Esophagus (tissue), 2 donors: Measurements from ENCODE around the gene FADS6. TPM values are rescaled to one million over a fixed set of nuclear protein-coding genes. Genes with fewer than 3 reads are reported as not detected.

Source experiments
- H3K27ac ChIP-seq, 2 donors: one replicate each; pipeline ENCODE4 v1.5.1; 2013; ENCODE audit warnings: low read depth in 2 of 2, mild to moderate bottlenecking in 2 of 2, inconsistent platforms in 1 of 2, low read length in 1 of 2, moderate library complexity in 1 of 2
- H3K27me3 ChIP-seq, 2 donors: one replicate each; pipeline ENCODE4 v1.6.1; 2013; ENCODE audit warnings: low read length in 2 of 2, control low read depth in 1 of 2, mild to moderate bottlenecking in 1 of 2; ENCODE audit not compliant: insufficient read depth in 2 of 2, control insufficient read depth in 1 of 2
- H3K36me3 ChIP-seq, 2 donors: one replicate each; pipeline ENCODE4 v1.6.1; 2013; ENCODE audit warnings: low read length in 1 of 2; ENCODE audit not compliant: control insufficient read depth in 2 of 2, insufficient read depth in 2 of 2
- H3K4me1 ChIP-seq, 2 donors: one replicate each; pipeline ENCODE4 v1.6.1; 2013; ENCODE audit warnings: low read length in 1 of 2; ENCODE audit not compliant: control insufficient read depth in 2 of 2, insufficient read depth in 2 of 2
- H3K4me3 ChIP-seq, 2 donors: one replicate each; pipeline ENCODE4 v1.5.1; 2013; ENCODE audit warnings: low read length in 2 of 2, mild to moderate bottlenecking in 2 of 2, low read depth in 1 of 2, moderate library complexity in 1 of 2
- H3K9me3 ChIP-seq, 2 donors: one replicate each; pipeline ENCODE4 v1.6.1; 2013; ENCODE audit warnings: mild to moderate bottlenecking in 2 of 2, low read depth in 1 of 2, low read length in 1 of 2, moderate library complexity in 1 of 2; ENCODE audit not compliant: control insufficient read depth in 2 of 2, insufficient read depth in 1 of 2
- WGBS, 2 donors: extraction: QIAGEN DNeasy Blood & Tissue Kit; methylation state at CpG; one replicate each; pipeline ENCODE4 v1.1.7; 2013; 5-methylcytosine and 5-hydroxymethylcytosine counted together
- polyA plus RNA-seq, 2 donors: library from polyadenylated mRNA; stranded (reverse); fragments of 200-250 nt; gene quantifications; one replicate each; pipeline ENCODE4 v1.2.3, GENCODE V29; 2013
- donor health status: healthy with polysubstance abuse.
- donor health status: Bipolar disorder and iron deficiency.

FADS6 gene
- polyA plus RNA-seq, 2 donors = 1.8 to 2.6 TPM

GRCh38 chr17:74863420-74864296, 29.8 kb downstream of the FADS6 start:
- H3K4me1 ChIP-seq = peaks cover 7 to 10% of the 10 kb centered on the region in 2 donors
- peaks cover 0 to 24% of the 10 kb centered on the region in 2 donors for H3K27me3 ChIP-seq

GRCh38 chr17:74862919-74863318, 30.5 kb downstream of the FADS6 start:
- Histone ChIP-seq H3K4me3 (no peak overlapping the region), H3K4me1 (peaks cover 7 to 10% of the 10 kb centered on the region in 2 donors), H3K36me3 (peaks cover 0 to 10% of the 10 kb centered on the region in 2 donors), H3K27ac (no peak overlapping the region), H3K27me3 (peaks cover 0 to 24% of the 10 kb centered on the region in 2 donors), H3K9me3 (no peaks in the 10 kb centered on the region)
- 84 to 88% methylated on average over 6 of the region's 6 CpGs for WGBS, 2 donors

More at GRCh38 chr17:74863420-74864296, 29.8 kb downstream of the FADS6 start:
- peaks cover 0 to 10% of the 10 kb centered on the region in 2 donors for H3K36me3 ChIP-seq
- H3K4me3 ChIP-seq = no peak overlapping the region
- WGBS, 2 donors = 86 to 90% methylated on average over 19 to 25 of the region's 25 CpGs
- no peaks in the 10 kb centered on the region for H3K9me3 ChIP-seq
- no peak overlapping the region for H3K27ac ChIP-seq

GRCh38 chr17:74862108-74862901, 31.1 kb downstream of the FADS6 start:
- Histone ChIP-seq H3K27ac (no peak overlapping the region), H3K36me3 (peaks cover 0 to 10% of the 10 kb centered on the region in 2 donors), H3K27me3 (peaks cover 0 to 24% of the 10 kb centered on the region in 2 donors), H3K4me3 (peak overlapping the region in 1 of 2 donors; percentile 16), H3K4me1 (peaks cover 7 to 10% of the 10 kb centered on the region in 2 donors), H3K9me3 (no peaks in the 10 kb centered on the region)
- WGBS, 2 donors = 47 to 51% methylated on average over 25 of the region's 25 CpGs

DNA sequence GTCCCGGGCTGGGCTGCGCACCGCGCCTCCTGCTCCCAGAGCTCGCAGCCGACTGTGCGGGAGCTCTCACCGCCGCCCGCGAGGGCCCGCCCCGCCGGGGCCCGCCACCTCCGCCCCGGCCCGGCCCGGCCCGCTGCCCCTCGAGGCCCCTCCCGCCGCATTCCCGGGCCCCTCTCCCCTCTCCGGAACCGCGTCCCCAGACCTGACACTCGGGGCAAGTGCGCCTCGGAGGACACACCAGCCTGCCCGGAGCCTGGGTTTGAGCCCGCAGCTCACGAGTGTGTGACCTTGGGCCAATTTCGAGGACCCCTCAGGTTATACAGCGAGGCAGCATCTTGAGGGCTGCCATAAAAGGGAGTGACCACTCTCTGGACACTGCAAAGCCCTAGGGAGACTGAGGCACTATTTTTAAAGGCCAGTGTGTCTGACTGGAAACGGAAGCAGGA, 31.7 kb downstream of the FADS6 start:
- Histone ChIP-seq H3K9me3 (no peaks in the 10 kb centered on the region), H3K4me3 (peak overlapping the region in 1 of 2 donors; percentile 16), H3K4me1 (peaks cover 7 to 10% of the 10 kb centered on the region in 2 donors), H3K27me3 (peaks cover 0 to 28% of the 10 kb centered on the region in 2 donors), H3K36me3 (peaks cover 0 to 10% of the 10 kb centered on the region in 2 donors), H3K27ac (no peak overlapping the region)
- 5 to 8% methylated on average over 9 to 36 of the region's 36 CpGs for WGBS, 2 donors

DNA sequence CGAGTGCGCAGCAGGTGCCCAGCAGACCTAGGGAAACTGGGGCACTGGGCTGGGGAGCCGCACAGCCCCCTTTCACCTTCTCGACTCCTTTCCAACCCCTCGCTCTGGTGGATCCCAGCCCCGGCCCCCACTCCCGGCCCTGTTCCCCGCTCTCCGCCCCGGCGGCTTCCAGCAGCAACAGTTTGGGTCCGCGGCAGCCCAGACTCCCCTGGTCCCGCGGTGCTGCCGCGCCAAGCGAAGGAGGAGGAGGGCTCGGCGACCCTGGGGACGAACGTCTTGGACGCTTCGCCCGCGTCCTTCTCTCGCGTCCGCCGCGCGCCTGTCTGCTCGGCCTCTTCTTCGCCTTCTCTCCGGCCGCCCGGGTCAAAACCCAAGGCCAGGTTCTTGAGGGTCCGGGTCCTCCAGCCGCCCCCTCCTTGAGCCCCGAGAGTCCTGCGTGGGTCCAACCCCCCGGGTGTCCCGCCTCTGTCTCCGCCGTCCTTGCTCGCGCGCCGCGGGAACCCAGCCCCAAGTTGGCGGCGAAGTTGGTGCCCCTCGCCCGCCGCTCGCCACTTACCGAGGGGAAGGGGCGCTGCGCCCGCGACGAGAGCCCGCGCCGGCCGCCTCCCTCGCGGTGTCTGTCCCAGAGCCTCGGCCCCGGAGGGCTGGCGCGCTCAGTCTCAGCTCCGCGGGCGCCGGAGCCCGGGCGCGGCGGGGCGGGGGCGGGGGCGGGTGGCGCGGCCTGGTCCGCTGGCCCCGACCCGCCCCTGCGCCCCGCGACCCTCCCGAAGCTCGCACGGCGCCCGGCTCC, 32.4 kb downstream of the FADS6 start:
- Histone ChIP-seq H3K27me3 (peaks cover 0 to 28% of the 10 kb centered on the region in 2 donors), H3K36me3 (peaks cover 0 to 5% of the 10 kb centered on the region in 2 donors), H3K27ac (no peak overlapping the region), H3K4me1 (peaks cover 7 to 10% of the 10 kb centered on the region in 2 donors), H3K4me3 (peak overlapping the region in 1 of 2 donors; percentile 16), H3K9me3 (no peaks in the 10 kb centered on the region)
- WGBS, 2 donors = 1 to 2% methylated on average over 73 to 96 of the region's 96 CpGs

DNA sequence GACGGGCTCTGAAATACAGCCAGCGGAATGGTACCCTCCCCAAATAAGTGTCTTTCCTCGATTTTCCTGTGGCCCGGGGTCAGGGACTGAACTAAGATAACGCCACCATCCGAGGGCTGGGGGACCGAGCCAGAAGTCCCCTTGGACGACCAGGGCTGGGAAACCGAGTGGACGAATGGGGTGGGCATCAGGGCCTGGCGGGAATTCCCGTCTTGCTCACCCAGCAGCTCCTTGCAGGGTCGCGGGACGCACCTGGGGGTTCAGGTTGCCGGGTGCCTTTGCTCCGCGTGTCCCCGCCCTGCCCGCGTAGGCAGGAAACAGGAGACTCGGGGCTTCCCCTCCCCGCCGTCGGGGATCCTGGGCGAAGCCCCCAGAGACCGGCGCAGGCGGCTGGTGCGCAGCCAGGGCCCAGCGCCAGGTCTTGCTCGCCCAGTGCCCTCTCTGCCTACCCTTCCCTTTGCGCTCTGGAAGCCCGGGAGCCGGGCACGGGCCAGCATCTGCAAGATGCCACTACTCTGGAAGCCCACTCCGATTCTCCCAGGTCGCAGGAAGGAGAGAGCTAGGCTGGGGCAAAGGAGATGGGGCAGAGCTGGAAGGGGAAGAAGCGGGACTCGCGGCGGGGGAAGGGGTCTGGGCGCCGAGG, 33.1 kb downstream of the FADS6 start:
- Histone ChIP-seq H3K27ac (no peak overlapping the region), H3K9me3 (no peaks in the 10 kb centered on the region), H3K27me3 (peaks cover 0 to 28% of the 10 kb centered on the region in 2 donors), H3K4me3 (no peak overlapping the region), H3K4me1 (peaks cover 7 to 10% of the 10 kb centered on the region in 2 donors), H3K36me3 (peaks cover 0 to 5% of the 10 kb centered on the region in 2 donors)
- 2 to 3% methylated on average over 31 to 44 of the region's 44 CpGs for WGBS, 2 donors

GRCh38 chr17:74859459-74860228, 33.8 kb downstream of the FADS6 start, which contains the start of gene GRIN2C:
TSS of gene GRIN2C (minus strand) at chr17:74859885. CDS start at chr17:74855092, 4,793 bp downstream.
- Histone ChIP-seq H3K4me3 (peak within 1 kb of the TSS in 1 of 2 donors; percentile 2), H3K4me1 (peaks cover 7 to 10% of the 10 kb centered on the region in 2 donors), H3K27me3 (peaks cover 0 to 28% of the 10 kb centered on the region in 2 donors), H3K36me3 (peaks cover 0 to 5% of the 10 kb centered on the region in 2 donors), H3K9me3 (no peaks in the 10 kb centered on the region), H3K27ac (no peak within 1 kb of the TSS)
- WGBS, 2 donors = 2% methylated on average over 52 to 72 of the region's 72 CpGs
